IPS-18a (cell line): ENCODE results near the gene MLIP.

ENCODE experiments used
- H3K27ac ChIP-seq: one replicate; pipeline ENCODE4 v1.5.1; 2013; ENCODE audit warnings: low read length
- H3K27me3 ChIP-seq: one replicate; pipeline ENCODE4 v1.6.1; 2013; ENCODE audit warnings: mild to moderate bottlenecking, low read length; ENCODE audit not compliant: control insufficient read depth, insufficient read depth
- H3K36me3 ChIP-seq: one replicate; pipeline ENCODE4 v1.6.1; 2013; ENCODE audit warnings: low read depth, low read length; ENCODE audit not compliant: control insufficient read depth
- H3K4me1 ChIP-seq: one replicate; pipeline ENCODE4 v1.6.1; 2013; ENCODE audit warnings: low read depth, low read length; ENCODE audit not compliant: control insufficient read depth
- H3K4me3 ChIP-seq: one replicate; pipeline ENCODE4 v1.5.1; 2013; ENCODE audit warnings: low read length
- H3K9ac ChIP-seq: one replicate; pipeline ENCODE4 v1.6.1; 2013; ENCODE audit warnings: mild to moderate bottlenecking, low read length, moderate library complexity
- H3K9me3 ChIP-seq: one replicate; pipeline ENCODE4 v1.6.1; 2013; ENCODE audit warnings: low read depth, low read length; ENCODE audit not compliant: control insufficient read depth

The MLIP gene

GRCh38 chr6:54097753-54098152 lies 13.5 kb upstream of the MLIP start:
- no peak overlapping the region for H3K27ac ChIP-seq

GRCh38 chr6:54098450-54099044 lies 12.7 kb upstream of the MLIP start:
- H3K27ac ChIP-seq, result no peak overlapping the region
- peaks cover 3% of the 10 kb centered on the region for H3K4me1 ChIP-seq
- no peak overlapping the region for H3K4me3 ChIP-seq
- H3K9ac ChIP-seq, result no peak overlapping the region
- H3K36me3 ChIP-seq, result no peaks in the 10 kb centered on the region
- no peaks in the 10 kb centered on the region for H3K27me3 ChIP-seq
- H3K9me3 ChIP-seq, result no peaks in the 10 kb centered on the region

More at GRCh38 chr6:54097753-54098152, 13.5 kb upstream of the MLIP start:
- H3K9me3 ChIP-seq, result no peaks in the 10 kb centered on the region
- H3K4me1 ChIP-seq, result peaks cover 1% of the 10 kb centered on the region
- no peak overlapping the region for H3K9ac ChIP-seq
- no peaks in the 10 kb centered on the region for H3K36me3 ChIP-seq
- no peaks in the 10 kb centered on the region for H3K27me3 ChIP-seq
- no peak overlapping the region for H3K4me3 ChIP-seq

GRCh38 chr6:54099225-54099624 lies 12.0 kb upstream of the MLIP start:
- H3K27me3 ChIP-seq, result no peaks in the 10 kb centered on the region
- no peak overlapping the region for H3K4me3 ChIP-seq
- no peaks in the 10 kb centered on the region for H3K9me3 ChIP-seq
- no peaks in the 10 kb centered on the region for H3K36me3 ChIP-seq
- H3K9ac ChIP-seq, result no peak overlapping the region
- H3K27ac ChIP-seq, result no peak overlapping the region
- peaks cover 3% of the 10 kb centered on the region for H3K4me1 ChIP-seq

GRCh38 chr6:54100411-54101006 lies 10.7 kb upstream of the MLIP start:
- H3K27ac ChIP-seq, result no peak overlapping the region
- H3K4me3 ChIP-seq, result no peak overlapping the region
- H3K9me3 ChIP-seq, result no peaks in the 10 kb centered on the region
- no peaks in the 10 kb centered on the region for H3K27me3 ChIP-seq
- no peaks in the 10 kb centered on the region for H3K36me3 ChIP-seq
- H3K9ac ChIP-seq, result no peak overlapping the region
- peaks cover 3% of the 10 kb centered on the region for H3K4me1 ChIP-seq

- H3K27ac ChIP-seq, result no peak overlapping the region
- H3K36me3 ChIP-seq, result no peaks in the 10 kb centered on the region
Observed at GRCh38 chr6:54102238-54102637, 9.0 kb upstream of the MLIP start.

GRCh38 chr6:54103497-54103896 lies 7.7 kb upstream of the MLIP start:
- no peaks in the 10 kb centered on the region for H3K36me3 ChIP-seq
- peaks cover 3% of the 10 kb centered on the region for H3K4me1 ChIP-seq
- H3K9me3 ChIP-seq, result no peaks in the 10 kb centered on the region
- H3K27ac ChIP-seq, result no peak overlapping the region
- H3K27me3 ChIP-seq, result no peaks in the 10 kb centered on the region
- H3K9ac ChIP-seq, result no peak overlapping the region
- H3K4me3 ChIP-seq, result no peak overlapping the region

More at GRCh38 chr6:54102238-54102637, 9.0 kb upstream of the MLIP start:
- Histone ChIP-seq H3K4me1 (peaks cover 3% of the 10 kb centered on the region), H3K4me3 (no peak overlapping the region), H3K9ac (no peak overlapping the region), H3K27me3 (no peaks in the 10 kb centered on the region), H3K9me3 (no peaks in the 10 kb centered on the region)

GRCh38 chr6:54106727-54107126 lies 4.5 kb upstream of the MLIP start:
- H3K36me3 ChIP-seq, result no peaks in the 10 kb centered on the region
- H3K4me1 ChIP-seq, result peaks cover 3% of the 10 kb centered on the region
- no peaks in the 10 kb centered on the region for H3K9me3 ChIP-seq
- H3K27ac ChIP-seq, result no peak overlapping the region
- no peak overlapping the region for H3K4me3 ChIP-seq
- H3K27me3 ChIP-seq, result no peaks in the 10 kb centered on the region
- H3K9ac ChIP-seq, result no peak overlapping the region

GRCh38 chr6:54107470-54108090 lies 3.7 kb upstream of the MLIP start:
- H3K27ac ChIP-seq, result no peak overlapping the region

GRCh38 chr6:54108271-54108670 lies 3.0 kb upstream of the MLIP start:
- Histone ChIP-seq H3K4me1 (no peaks in the 10 kb centered on the region), H3K36me3 (no peaks in the 10 kb centered on the region), H3K9ac (no peak overlapping the region), H3K9me3 (no peaks in the 10 kb centered on the region), H3K27ac (no peak overlapping the region), H3K27me3 (no peaks in the 10 kb centered on the region), H3K4me3 (no peak overlapping the region)

More at GRCh38 chr6:54107470-54108090, 3.7 kb upstream of the MLIP start:
- H3K27me3 ChIP-seq, result no peaks in the 10 kb centered on the region
- peaks cover 3% of the 10 kb centered on the region for H3K4me1 ChIP-seq
- no peak overlapping the region for H3K4me3 ChIP-seq
- no peaks in the 10 kb centered on the region for H3K9me3 ChIP-seq
- no peaks in the 10 kb centered on the region for H3K36me3 ChIP-seq
- no peak overlapping the region for H3K9ac ChIP-seq

- Histone ChIP-seq H3K4me3 (no peak overlapping the region), H3K9me3 (no peaks in the 10 kb centered on the region), H3K27ac (no peak overlapping the region), H3K27me3 (no peaks in the 10 kb centered on the region), H3K4me1 (no peaks in the 10 kb centered on the region), H3K36me3 (no peaks in the 10 kb centered on the region), H3K9ac (no peak overlapping the region)
Observed at GRCh38 chr6:54109586-54109985, 1.7 kb upstream of the MLIP start.

GRCh38 chr6:54112151-54112650 lies 958 bp downstream of the MLIP start:
- Histone ChIP-seq H3K9me3 (no peaks in the 10 kb centered on the region), H3K27me3 (no peaks in the 10 kb centered on the region), H3K27ac (no peak overlapping the region)

GRCh38 chr6:54114991-54115390 lies 3.7 kb downstream of the MLIP start:
- no peaks in the 10 kb centered on the region for H3K27me3 ChIP-seq
- no peaks in the 10 kb centered on the region for H3K9me3 ChIP-seq
- no peak overlapping the region for H3K9ac ChIP-seq
- H3K4me3 ChIP-seq, result no peak overlapping the region
- H3K27ac ChIP-seq, result no peak overlapping the region
- no peaks in the 10 kb centered on the region for H3K36me3 ChIP-seq
- no peaks in the 10 kb centered on the region for H3K4me1 ChIP-seq

More at GRCh38 chr6:54112151-54112650, 958 bp downstream of the MLIP start:
- Histone ChIP-seq H3K4me3 (no peak overlapping the region), H3K9ac (no peak overlapping the region), H3K36me3 (no peaks in the 10 kb centered on the region), H3K4me1 (no peaks in the 10 kb centered on the region)
